Limb (tissue), 2 donors: ENCODE results near the gene DCHS1.
A peak's percentile ranks its signal among the peaks of the same experiment; 100 is the strongest.

Source experiments
- DNase-seq, 2 donors: peaks; one replicate each; pipeline ENCODE4 v3.0.0-alpha.2; 2016; ENCODE audit errors: extremely low spot score in 2 of 2

DCHS1 gene

GRCh38 chr11:6588018-6588417, 67.6 kb downstream of the DCHS1 start:
- DNase-seq = no peak

GRCh38 chr11:6587360-6587953, 68.2 kb downstream of the DCHS1 start:
- no peak for DNase-seq

- DNase-seq = no peak
Measured at GRCh38 chr11:6586434-6587359, 68.9 kb downstream of the DCHS1 start.

GRCh38 chr11:6584528-6584927, 71.1 kb downstream of the DCHS1 start:
- DNase-seq = no peak

GRCh38 chr11:6583584-6583983, 72.0 kb downstream of the DCHS1 start:
- no peak for DNase-seq

- DNase-seq = no peak
Measured at GRCh38 chr11:6579681-6580080, 75.9 kb downstream of the DCHS1 start.

- DNase-seq = no peak
Measured at GRCh38 chr11:6578134-6578533, 77.5 kb downstream of the DCHS1 start.

- DNase-seq = peak; percentile 54 to 81
Measured at GRCh38 chr11:6576471-6577373, 78.9 kb downstream of the DCHS1 start.

- no peak for DNase-seq
Measured at GRCh38 chr11:6574816-6575715, 80.5 kb downstream of the DCHS1 start.

GRCh38 chr11:6572215-6572614, 83.4 kb downstream of the DCHS1 start:
- no peak for DNase-seq

- no peak for DNase-seq
Measured at GRCh38 chr11:6571434-6572008, 84.1 kb downstream of the DCHS1 start.
